Activated CD8-positive, alpha-beta memory T cell treated with anti-CD3 and anti-CD28 coated beads, Interleukin-2, amount 10 ng/mL, durations not matched to agents 7 days and 5 days (primary cell): ENCODE data around the gene SNX27. TPM values are rescaled to one million over a fixed set of nuclear protein-coding genes. Genes with fewer than 3 reads are reported as not detected.
"Not testable (repeated sequence)": the region's sequence is repeated elsewhere in the genome, so short reads cannot be mapped to it uniquely, and the experiment has no call there.

Experiments used
- ATAC-seq: fragments of 150-1000 bp; cut with Tn5 transposase; one replicate; pipeline ENCODE4 v1.10.0; 2021; ENCODE audit warnings: moderate library complexity
- CTCF ChIA-PET: fragments of 350-600 bp; sonication (Branson Sonifier 250); formaldehyde crosslinking; loops from one replicate; lab custom pipeline; 2021; ENCODE audit warnings: antibody characterized with exemption; lab: Charles Lee
- DNase-seq: peaks from one replicate; pipeline ENCODE4 v3.0.0-alpha.2; 2020
- H3K27ac Mint-ChIP-seq: one replicate; pipeline ENCODE4 v1.8.0; 2021; ENCODE audit warnings: mild to moderate bottlenecking, mixed read lengths
- H3K27me3 Mint-ChIP-seq: one replicate; pipeline ENCODE4 v1.8.0; 2021; ENCODE audit warnings: mixed read lengths
- H3K36me3 Mint-ChIP-seq: one replicate; pipeline ENCODE4 v1.8.0; 2021; ENCODE audit warnings: mild to moderate bottlenecking, mixed read lengths
- H3K4me1 Mint-ChIP-seq: one replicate; pipeline ENCODE4 v1.8.0; 2021; ENCODE audit warnings: mixed read lengths
- H3K4me3 Mint-ChIP-seq: one replicate; pipeline ENCODE4 v1.8.0; 2021; ENCODE audit warnings: mild to moderate bottlenecking, moderate library complexity, mixed read lengths
- H3K9me3 Mint-ChIP-seq: one replicate; pipeline ENCODE4 v1.8.0; 2022; ENCODE audit warnings: low read depth, mixed read lengths
- total RNA-seq, 2 experiments: library from RNA; stranded (reverse); gene quantifications; one replicate each; pipeline ENCODE4 v1.2.3, GENCODE V29; 2021

Gene SNX27
- total RNA-seq, 2 experiments from 2014 or later, result 26.0 to 27.7 TPM

- Mint-ChIP-seq H3K36me3 (peaks cover 3% of the 10 kb centered on the region), H3K27ac (peak overlapping the region; percentile 70), H3K4me3 (peak overlapping the region; percentile 94), H3K9me3 (no peaks in the 10 kb centered on the region), H3K4me1 (peaks cover 35% of the 10 kb centered on the region), H3K27me3 (peaks cover 10% of the 10 kb centered on the region)
- DNase-seq (no peak), ATAC-seq (no peak)
- CTCF ChIA-PET, result interaction anchor here (0.6 to 0.8 kb wide), 2 partner anchors 18 to 110 kb away, joined by 3 to 4 read pairs; partner anchors contain the start of gene RIIAD1
Measured at GRCh38 chr1:151611288-151611790, 511 bp upstream of the SNX27 start.

DNA sequence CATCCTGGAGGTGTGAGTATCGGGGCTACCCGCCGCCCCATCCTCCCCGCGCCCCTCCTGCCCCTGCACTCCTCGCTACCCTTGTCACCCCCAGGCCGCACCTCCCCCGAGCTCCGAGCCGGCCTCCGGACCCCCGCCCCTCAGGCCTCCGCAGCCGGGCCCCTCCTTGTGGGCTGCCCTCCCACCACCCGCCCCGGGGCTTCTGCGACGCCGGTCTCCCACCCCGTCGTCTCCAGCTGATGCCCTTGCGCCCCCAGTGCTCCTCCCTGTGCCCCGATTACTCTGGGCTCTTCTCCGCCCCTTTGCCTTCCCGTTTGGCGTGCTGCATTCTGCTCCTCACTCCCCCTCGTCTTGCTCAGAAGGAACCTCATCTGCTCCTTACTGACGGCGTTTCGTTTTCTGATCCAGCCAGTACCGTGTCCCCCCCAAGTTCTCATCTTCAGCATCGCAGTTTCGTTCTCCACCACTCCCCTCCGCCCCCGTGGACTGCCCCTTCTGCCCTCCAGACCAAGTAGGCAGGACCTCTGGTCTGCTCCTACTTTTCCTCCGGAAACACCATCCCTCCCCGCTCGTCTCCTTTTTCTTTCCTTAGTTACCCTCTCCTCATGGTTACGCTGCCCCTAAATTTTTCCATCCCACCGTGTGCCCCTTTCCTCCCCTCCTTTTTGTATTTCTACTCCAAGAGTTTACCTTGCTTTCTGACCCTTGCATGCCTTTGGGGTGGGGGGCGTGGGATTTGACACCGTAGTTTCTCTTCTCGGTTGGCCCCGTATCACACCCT lies 841 bp downstream of the SNX27 start:
- H3K36me3 Mint-ChIP-seq, result peaks cover 3% of the 10 kb centered on the region
- H3K4me1 Mint-ChIP-seq, result peaks cover 35% of the 10 kb centered on the region
- DNase-seq (peak; percentile 50), ATAC-seq (peak; percentile 10)
- peaks cover 4% of the 10 kb centered on the region for H3K27me3 Mint-ChIP-seq
- CTCF ChIA-PET, result interaction anchor here (0.6 to 0.9 kb wide), 3 partner anchors 8 to 225 kb away, joined by 3 read pairs; no protein-coding TSS in a partner anchor
- peak overlapping the region; percentile 94 for H3K4me3 Mint-ChIP-seq
- H3K27ac Mint-ChIP-seq, result peak overlapping the region; percentile 90
- H3K9me3 Mint-ChIP-seq, result no peaks in the 10 kb centered on the region

DNA sequence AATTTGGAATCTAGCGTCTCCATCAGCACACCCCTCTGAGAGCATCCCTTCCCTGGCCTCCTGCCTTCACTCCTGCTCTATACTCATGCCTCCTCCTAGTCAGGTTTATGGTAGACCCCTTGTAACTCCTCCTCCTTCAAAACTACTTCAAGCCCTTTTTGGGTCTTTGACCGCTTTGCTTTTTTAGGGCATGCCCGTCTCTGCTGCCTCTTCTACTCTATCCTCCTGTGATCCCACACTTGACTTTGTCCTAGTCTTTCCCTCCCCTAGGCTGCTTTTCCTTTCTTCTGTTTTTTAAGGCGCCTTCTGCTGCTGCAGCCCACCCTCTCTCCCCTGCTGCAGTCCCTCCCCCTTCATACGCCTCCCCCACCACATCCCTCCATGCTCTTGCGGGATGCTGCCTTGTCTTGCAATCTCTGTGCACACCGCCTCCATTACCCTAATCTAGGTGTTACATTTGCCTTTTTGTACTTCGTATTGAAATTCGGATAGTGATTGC lies 1.5 kb downstream of the SNX27 start:
- Mint-ChIP-seq H3K9me3 (no peaks in the 10 kb centered on the region), H3K27me3 (peaks cover 1% of the 10 kb centered on the region), H3K4me1 (peaks cover 39% of the 10 kb centered on the region), H3K27ac (peak overlapping the region; percentile 90), H3K36me3 (peaks cover 3% of the 10 kb centered on the region), H3K4me3 (peak overlapping the region; percentile 94)
- CTCF ChIA-PET, result no interaction called here
- no peak for ATAC-seq
- no peak for DNase-seq

DNA sequence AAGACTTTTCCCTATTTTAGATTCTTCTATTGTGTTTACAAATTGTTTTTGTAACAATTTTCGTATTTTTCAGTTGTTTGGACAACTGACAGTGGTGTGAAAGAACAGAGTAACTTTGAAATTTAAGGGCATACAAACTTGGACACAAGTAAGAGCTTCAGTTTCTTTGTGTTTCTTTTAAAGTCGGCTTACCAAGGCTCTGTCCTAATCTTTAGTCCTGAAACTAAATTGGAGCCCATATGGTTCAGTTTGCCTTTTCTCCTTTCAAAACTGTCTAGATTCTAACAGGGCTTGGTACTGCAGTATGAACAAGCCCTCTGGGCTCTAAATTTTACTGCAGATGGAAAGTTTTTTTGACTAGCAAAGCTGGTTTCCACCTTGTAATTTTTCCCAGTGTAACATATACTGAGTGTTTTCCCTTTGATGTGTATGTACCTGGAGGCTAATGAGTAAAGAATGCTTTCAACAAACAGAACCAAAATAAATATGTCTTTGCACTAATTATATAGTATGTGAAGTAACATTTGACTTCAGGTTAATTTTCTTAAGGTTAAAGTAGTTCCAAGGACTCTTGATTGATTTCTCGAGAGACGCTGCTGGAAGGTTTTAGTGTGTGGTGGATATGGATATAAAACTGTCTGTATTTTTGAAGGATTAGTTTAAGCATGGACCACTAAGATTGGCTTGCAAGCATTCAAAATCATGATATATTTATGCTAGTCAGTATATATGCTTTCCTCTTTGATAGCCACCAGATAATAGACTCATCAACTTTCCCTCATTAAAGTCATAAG lies 4.1 kb downstream of the SNX27 start:
- Mint-ChIP-seq H3K4me1 (peaks cover 55% of the 10 kb centered on the region), H3K4me3 (no peak overlapping the region), H3K9me3 (no peaks in the 10 kb centered on the region), H3K27ac (no peak overlapping the region), H3K27me3 (no peaks in the 10 kb centered on the region), H3K36me3 (peaks cover 7% of the 10 kb centered on the region)
- DNase-seq (no peak), ATAC-seq (no peak)
- CTCF ChIA-PET, result no interaction called here

DNA sequence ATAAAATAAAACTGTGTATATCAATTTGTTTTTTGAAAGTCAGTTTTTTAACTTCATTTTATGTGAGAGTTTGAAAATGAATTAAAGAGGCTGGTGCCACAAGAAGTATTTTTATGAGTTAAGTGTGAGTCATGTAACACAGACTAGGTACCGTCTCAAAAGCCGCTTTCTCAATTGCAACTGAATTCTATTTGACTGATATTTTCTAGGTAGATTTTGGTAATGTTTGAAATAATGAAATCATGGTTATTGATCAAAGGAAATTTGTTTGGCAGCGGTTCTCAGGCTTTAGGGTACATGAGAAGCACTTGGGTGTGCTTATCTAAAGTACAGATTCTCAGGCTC lies 4.6 kb downstream of the SNX27 start:
- no peak for ATAC-seq
- CTCF ChIA-PET, result no interaction called here
- H3K4me3 Mint-ChIP-seq, result no peak overlapping the region
- H3K36me3 Mint-ChIP-seq, result peaks cover 7% of the 10 kb centered on the region
- H3K4me1 Mint-ChIP-seq, result peaks cover 57% of the 10 kb centered on the region
- no peak overlapping the region for H3K27ac Mint-ChIP-seq
- H3K9me3 Mint-ChIP-seq, result no peaks in the 10 kb centered on the region
- DNase-seq, result no peak
- H3K27me3 Mint-ChIP-seq, result no peaks in the 10 kb centered on the region

DNA sequence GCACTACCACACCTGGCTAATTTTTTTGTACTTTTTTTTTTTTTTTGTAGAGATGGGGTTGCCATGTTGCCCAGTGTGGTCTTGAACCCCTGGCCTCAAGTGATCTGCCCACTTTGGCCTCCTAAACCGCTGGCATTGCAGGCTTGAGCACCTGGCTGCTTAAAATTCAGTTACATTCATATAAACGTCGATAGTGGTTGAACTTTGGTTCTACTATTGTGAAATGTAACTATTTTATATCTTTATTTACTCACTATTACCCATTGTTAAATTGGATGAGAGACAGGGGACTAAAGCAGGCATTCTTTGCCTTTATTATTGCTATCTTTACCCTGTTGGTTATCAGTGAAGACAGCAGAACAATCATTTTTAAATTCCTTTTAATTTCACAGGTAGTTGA lies 6.2 kb downstream of the SNX27 start:
- CTCF ChIA-PET, result no interaction called here
- no peaks in the 10 kb centered on the region for H3K27me3 Mint-ChIP-seq
- no peak overlapping the region for H3K27ac Mint-ChIP-seq
- no peaks in the 10 kb centered on the region for H3K9me3 Mint-ChIP-seq
- no peak overlapping the region for H3K4me3 Mint-ChIP-seq
- H3K36me3 Mint-ChIP-seq, result peaks cover 5% of the 10 kb centered on the region
- DNase-seq (no peak), ATAC-seq (no peak)
- H3K4me1 Mint-ChIP-seq, result peaks cover 54% of the 10 kb centered on the region

- Mint-ChIP-seq H3K27ac (peak overlapping the region; percentile 15), H3K4me1 (peaks cover 49% of the 10 kb centered on the region), H3K36me3 (peaks cover 5% of the 10 kb centered on the region), H3K4me3 (no peak overlapping the region), H3K9me3 (no peaks in the 10 kb centered on the region), H3K27me3 (no peaks in the 10 kb centered on the region)
- CTCF ChIA-PET, result interaction anchor here (0.6 to 0.8 kb wide), 2 partner anchors 15 to 23 kb away, joined by 3 read pairs; no protein-coding TSS in a partner anchor
- ATAC-seq (no peak), DNase-seq (no peak)
Measured at GRCh38 chr1:151618470-151618869, 6.6 kb downstream of the SNX27 start.

- not testable (repeated sequence) for DNase-seq, H3K27ac Mint-ChIP-seq, H3K4me3 Mint-ChIP-seq, H3K27me3 Mint-ChIP-seq, H3K36me3 Mint-ChIP-seq, H3K9me3 Mint-ChIP-seq, ATAC-seq
- H3K4me1 Mint-ChIP-seq, result peaks cover 45% of the 10 kb centered on the region
- CTCF ChIA-PET, result interaction anchor here (0.6 to 0.8 kb wide), 2 partner anchors 16 to 24 kb away, joined by 3 read pairs; no protein-coding TSS in a partner anchor
Measured at GRCh38 chr1:151618996-151619395, 7.1 kb downstream of the SNX27 start.

GRCh38 chr1:151619489-151620093 lies 7.7 kb downstream of the SNX27 start:
- ATAC-seq (no peak), DNase-seq (no peak)
- H3K4me3 Mint-ChIP-seq, result no peak overlapping the region
- peaks cover 41% of the 10 kb centered on the region for H3K4me1 Mint-ChIP-seq
- CTCF ChIA-PET, result interaction anchor here (0.9 to 1.3 kb wide), 3 partner anchors 15 to 78 kb away, joined by 3 to 4 read pairs (median 3); no protein-coding TSS in a partner anchor
- H3K27me3 Mint-ChIP-seq, result no peaks in the 10 kb centered on the region
- no peaks in the 10 kb centered on the region for H3K9me3 Mint-ChIP-seq
- H3K27ac Mint-ChIP-seq, result no peak overlapping the region
- peaks cover 4% of the 10 kb centered on the region for H3K36me3 Mint-ChIP-seq

GRCh38 chr1:151620286-151620685 lies 8.4 kb downstream of the SNX27 start:
- DNase-seq, result no peak
- no peak overlapping the region for H3K4me3 Mint-ChIP-seq
- CTCF ChIA-PET, result interaction anchor here (0.7 to 1.5 kb wide), 6 partner anchors 8 to 78 kb away, joined by 3 to 4 read pairs (median 3); partner anchors contain the start of gene SNX27
- no peak overlapping the region for H3K27ac Mint-ChIP-seq
- no peaks in the 10 kb centered on the region for H3K9me3 Mint-ChIP-seq
- H3K4me1 Mint-ChIP-seq, result peaks cover 37% of the 10 kb centered on the region
- H3K27me3 Mint-ChIP-seq, result no peaks in the 10 kb centered on the region
- H3K36me3 Mint-ChIP-seq, result peaks cover 4% of the 10 kb centered on the region
- ATAC-seq, result no peak

GRCh38 chr1:151621351-151621750 lies 9.5 kb downstream of the SNX27 start:
- peaks cover 4% of the 10 kb centered on the region for H3K36me3 Mint-ChIP-seq
- H3K27me3 Mint-ChIP-seq, result no peaks in the 10 kb centered on the region
- DNase-seq (no peak), ATAC-seq (no peak)
- H3K9me3 Mint-ChIP-seq, result no peaks in the 10 kb centered on the region
- no peak overlapping the region for H3K27ac Mint-ChIP-seq
- CTCF ChIA-PET, result interaction anchor here (0.7 to 1.5 kb wide), 3 partner anchors 9 to 71 kb away, joined by 3 read pairs; partner anchors contain the start of gene SNX27
- H3K4me1 Mint-ChIP-seq, result peaks cover 30% of the 10 kb centered on the region
- H3K4me3 Mint-ChIP-seq, result no peak overlapping the region

- Mint-ChIP-seq H3K36me3 (peaks cover 2% of the 10 kb centered on the region), H3K27me3 (no peaks in the 10 kb centered on the region)
- no peak for ATAC-seq
Measured at GRCh38 chr1:151624783-151625182, 12.9 kb downstream of the SNX27 start.

More at GRCh38 chr1:151624783-151625182, 12.9 kb downstream of the SNX27 start:
- H3K4me1 Mint-ChIP-seq, result peaks cover 15% of the 10 kb centered on the region
- H3K27ac Mint-ChIP-seq, result no peak overlapping the region
- CTCF ChIA-PET, result interaction anchor here (1.2 to 1.3 kb wide), 2 partner anchors 11 to 31 kb away, joined by 3 read pairs; no protein-coding TSS in a partner anchor
- no peak for DNase-seq
- no peak overlapping the region for H3K4me3 Mint-ChIP-seq
- H3K9me3 Mint-ChIP-seq, result no peaks in the 10 kb centered on the region
